CD4-positive, CD25-positive, alpha-beta regulatory T cell (primary cell): Measurements from ENCODE around the gene STAP1. TPM values are rescaled to one million over a fixed set of nuclear protein-coding genes. Genes with fewer than 3 reads are reported as not detected.
"Not testable (repeated sequence)": the region's sequence is repeated elsewhere in the genome, so short reads cannot be mapped to it uniquely, and the experiment has no call there.

Experiments used
- ATAC-seq, 2 donors: fragments of 150-1000 bp; cut with Tn5 transposase; one replicate each; pipeline ENCODE4 v1.10.0; 2021; ENCODE audit warnings: low read depth in 2 of 2, moderate number of reproducible peaks in 2 of 2, moderate library complexity in 1 of 2
- DNase-seq, 3 donors: peaks; one replicate each; pipeline versions ENCODE4 v3.0.0 to v3.0.0-alpha.2; 2012 to 2022; ENCODE audit warnings: mixed read lengths in 1 of 3
- H3K27ac ChIP-seq: one replicate; pipeline ENCODE4 v1.7.0; 2013; ENCODE audit warnings: mild to moderate bottlenecking, low read length; ENCODE audit not compliant: insufficient read depth, poor library complexity, severe bottlenecking
- H3K27me3 ChIP-seq: one replicate; pipeline ENCODE4 v1.7.0; 2013; ENCODE audit warnings: low read length; ENCODE audit not compliant: control insufficient read depth, insufficient read depth
- H3K36me3 ChIP-seq: one replicate; pipeline ENCODE4 v1.7.0; 2013; ENCODE audit warnings: mild to moderate bottlenecking, low read length, moderate library complexity; ENCODE audit not compliant: control insufficient read depth, insufficient read depth
- H3K4me1 ChIP-seq: 2 replicates; pipeline ENCODE4 v1.7.0; 2013; ENCODE audit warnings: mild to moderate bottlenecking, low read length; ENCODE audit not compliant: insufficient read depth, control insufficient read depth, poor library complexity, severe bottlenecking
- H3K4me3 ChIP-seq: one replicate; pipeline ENCODE4 v1.7.0; 2013; ENCODE audit warnings: low read depth, mild to moderate bottlenecking, low read length, moderate library complexity
- H3K9me3 ChIP-seq, 2 experiments: 1 replicate in 1 of 2; 2 replicates in 1 of 2; pipeline ENCODE4 v1.7.0; 2013; ENCODE audit warnings: low read length in 2 of 2, mild to moderate bottlenecking in 1 of 2, moderate library complexity in 1 of 2; ENCODE audit not compliant: control insufficient read depth in 2 of 2
- H3K27ac Mint-ChIP-seq, 3 donors: one replicate each; pipeline ENCODE4 v1.8.0; 2020 to 2022; ENCODE audit warnings: mild to moderate bottlenecking in 3 of 3, mixed read lengths in 3 of 3, moderate library complexity in 2 of 3
- H3K27me3 Mint-ChIP-seq: one replicate; pipeline ENCODE4 v1.8.0; 2022; ENCODE audit warnings: mild to moderate bottlenecking, mixed read lengths
- H3K36me3 Mint-ChIP-seq: one replicate; pipeline ENCODE4 v1.8.0; 2020; ENCODE audit warnings: mixed read lengths
- H3K4me1 Mint-ChIP-seq, 4 donors: one replicate each; pipeline ENCODE4 v1.8.0; 2020 to 2022; ENCODE audit warnings: mixed read lengths in 4 of 4, mild to moderate bottlenecking in 1 of 4
- H3K4me3 Mint-ChIP-seq, 4 donors: one replicate each; pipeline ENCODE4 v1.8.0; 2020 to 2022; ENCODE audit warnings: mild to moderate bottlenecking in 4 of 4, mixed read lengths in 4 of 4, moderate library complexity in 3 of 4
- H3K9me3 Mint-ChIP-seq, 7 donors: one replicate each; pipeline ENCODE4 v1.8.0; 2020 to 2022; ENCODE audit warnings: mixed read lengths in 7 of 7, mild to moderate bottlenecking in 3 of 7, moderate library complexity in 2 of 7
- polyA plus RNA-seq, 4 donors: library from polyadenylated mRNA; unstranded; fragments of 300-500 nt; fragmentation: Illumina TruSeq; gene quantifications; one replicate each; pipeline ENCODE4 v1.2.3, GENCODE V29; 2021
- total RNA-seq: library from RNA; stranded (reverse); gene quantifications from one replicate; pipeline ENCODE4 v1.2.3, GENCODE V29; 2022

The STAP1 gene
- total RNA-seq (0.99 TPM), polyA plus RNA-seq (1 to 10 TPM; 1.1 to 2.9 (median 1.5) TPM)

- peak; percentile 18 to 43 for ATAC-seq
- Mint-ChIP-seq H3K4me3 (peak within 1 kb of the TSS; percentile 14 to 75 (median 61)), H3K27ac (peak within 1 kb of the TSS; percentile 9 to 61 (median 57)), H3K4me1 (peaks cover 6 to 12% (median 9%) of the 10 kb centered on the region in 4 donors), H3K9me3 (peaks cover 0 to 2% (median 0%) of the 10 kb centered on the region in 7 donors), H3K36me3 (no peaks in the 10 kb centered on the region), H3K27me3 (peaks cover 48% of the 10 kb centered on the region)
- peak within 1 kb of the TSS; percentile 38 for H3K4me3 ChIP-seq
- H3K27me3 ChIP-seq, result peaks cover 3% of the 10 kb centered on the region
- no peaks in the 10 kb centered on the region for H3K9me3 ChIP-seq
- DNase-seq, result peak in 2 of 3 donors; percentile 43 to 59
- no peak within 1 kb of the TSS for H3K27ac ChIP-seq
- peaks cover 4% of the 10 kb centered on the region for H3K4me1 ChIP-seq
- H3K36me3 ChIP-seq, result no peaks in the 10 kb centered on the region
These were observed at the start of gene STAP1 for GRCh38 chr4:67558493-67558892. Gene STAP1, plus strand, starts transcription at chr4:67558727. Its CDS starts 83 bp downstream, at chr4:67558810.

GRCh38 chr4:67512501-67512900 lies 46.0 kb upstream of the STAP1 start:
- peaks cover 53% of the 10 kb centered on the region for H3K36me3 Mint-ChIP-seq
- H3K27me3 ChIP-seq, result no peaks in the 10 kb centered on the region
- H3K36me3 ChIP-seq, result peaks cover 62% of the 10 kb centered on the region
- peaks cover 30 to 51% (median 41%) of the 10 kb centered on the region in 4 donors for H3K4me1 Mint-ChIP-seq
- no peak overlapping the region for H3K4me3 ChIP-seq
- DNase-seq, result no peak
- no peaks in the 10 kb centered on the region for H3K27me3 Mint-ChIP-seq
- H3K4me3 Mint-ChIP-seq, result no peak overlapping the region
- ATAC-seq, result no peak
- H3K27ac ChIP-seq, result no peak overlapping the region
- peak overlapping the region in 2 of 3 donors; percentile 5 to 14 for H3K27ac Mint-ChIP-seq
- H3K9me3 ChIP-seq, result no peaks in the 10 kb centered on the region
- no peaks in the 10 kb centered on the region for H3K9me3 Mint-ChIP-seq
- H3K4me1 ChIP-seq, result no peaks in the 10 kb centered on the region

- Mint-ChIP-seq H3K4me1 (peaks cover 44 to 59% (median 50%) of the 10 kb centered on the region in 4 donors), H3K36me3 (peaks cover 35% of the 10 kb centered on the region), H3K4me3 (no peak overlapping the region), H3K27ac (peak overlapping the region; percentile 37 to 88 (median 47)), H3K9me3 (peaks cover 0 to 5% (median 0%) of the 10 kb centered on the region in 7 donors), H3K27me3 (no peaks in the 10 kb centered on the region)
- DNase-seq (no peak), ATAC-seq (no peak)
- H3K36me3 ChIP-seq, result peaks cover 25% of the 10 kb centered on the region
- no peaks in the 10 kb centered on the region for H3K27me3 ChIP-seq
- H3K27ac ChIP-seq, result no peak overlapping the region
- H3K4me1 ChIP-seq, result peaks cover 11% of the 10 kb centered on the region
- no peaks in the 10 kb centered on the region for H3K9me3 ChIP-seq
- H3K4me3 ChIP-seq, result no peak overlapping the region
These were observed 38.4 kb upstream of the STAP1 start for GRCh38 chr4:67520141-67520540.

GRCh38 chr4:67521506-67521905 lies 37.0 kb upstream of the STAP1 start:
- Mint-ChIP-seq H3K36me3 (peaks cover 44% of the 10 kb centered on the region), H3K27me3 (no peaks in the 10 kb centered on the region), H3K4me3 (no peak overlapping the region), H3K9me3 (peaks cover 0 to 5% (median 0%) of the 10 kb centered on the region in 7 donors), H3K4me1 (peaks cover 55 to 62% (median 58%) of the 10 kb centered on the region in 4 donors), H3K27ac (peak overlapping the region in 1 of 3 donors; percentile 16)
- ATAC-seq (no peak), DNase-seq (peak in 1 of 3 donors; percentile 36)
- Histone ChIP-seq H3K4me3 (no peak overlapping the region), H3K27me3 (no peaks in the 10 kb centered on the region), H3K36me3 (peaks cover 27% of the 10 kb centered on the region), H3K4me1 (peaks cover 12% of the 10 kb centered on the region), H3K27ac (no peak overlapping the region), H3K9me3 (no peaks in the 10 kb centered on the region)

GRCh38 chr4:67522230-67522629 lies 36.3 kb upstream of the STAP1 start:
- Histone ChIP-seq H3K27me3 (no peaks in the 10 kb centered on the region), H3K27ac (no peak overlapping the region), H3K4me3 (no peak overlapping the region), H3K36me3 (peaks cover 29% of the 10 kb centered on the region), H3K9me3 (no peaks in the 10 kb centered on the region), H3K4me1 (peaks cover 16% of the 10 kb centered on the region)
- Mint-ChIP-seq H3K9me3 (peaks cover 0 to 5% (median 0%) of the 10 kb centered on the region in 7 donors), H3K27ac (peak overlapping the region; percentile 17 to 80 (median 32)), H3K4me3 (peak overlapping the region in 2 of 4 donors; percentile 14 to 60), H3K27me3 (no peaks in the 10 kb centered on the region), H3K36me3 (peaks cover 47% of the 10 kb centered on the region), H3K4me1 (peaks cover 58 to 67% (median 63%) of the 10 kb centered on the region in 4 donors)
- ATAC-seq (no peak), DNase-seq (no peak)

- Mint-ChIP-seq H3K27me3 (no peaks in the 10 kb centered on the region), H3K4me3 (peak overlapping the region in 3 of 4 donors; percentile 5 to 25 (median 8)), H3K9me3 (peaks cover 0 to 5% (median 0%) of the 10 kb centered on the region in 7 donors), H3K36me3 (peaks cover 47% of the 10 kb centered on the region), H3K4me1 (peaks cover 67 to 73% (median 69%) of the 10 kb centered on the region in 4 donors), H3K27ac (peak overlapping the region; percentile 70 to 94 (median 80))
- ATAC-seq (peak; percentile 86 to 96), DNase-seq (peak in 2 of 3 donors; percentile 26 to 81)
- H3K9me3 ChIP-seq, result no peaks in the 10 kb centered on the region
- H3K36me3 ChIP-seq, result peaks cover 26% of the 10 kb centered on the region
- H3K27ac ChIP-seq, result peak overlapping the region; percentile 42
- peaks cover 17% of the 10 kb centered on the region for H3K4me1 ChIP-seq
- peak overlapping the region; percentile 29 for H3K4me3 ChIP-seq
- H3K27me3 ChIP-seq, result no peaks in the 10 kb centered on the region
These were observed 35.5 kb upstream of the STAP1 start for GRCh38 chr4:67522851-67523671.

- Mint-ChIP-seq H3K4me3 (peak overlapping the region; percentile 9 to 78 (median 24)), H3K36me3 (peaks cover 48% of the 10 kb centered on the region), H3K27ac (peak overlapping the region; percentile 43 to 83 (median 80)), H3K4me1 (peaks cover 70 to 83% (median 71%) of the 10 kb centered on the region in 4 donors)
- H3K9me3 Mint-ChIP-seq, H3K27me3 Mint-ChIP-seq, H3K9me3 ChIP-seq, H3K27me3 ChIP-seq, H3K4me3 ChIP-seq, ATAC-seq: not testable (repeated sequence)
- Histone ChIP-seq H3K36me3 (peaks cover 26% of the 10 kb centered on the region), H3K27ac (peak overlapping the region; percentile 42), H3K4me1 (peaks cover 20% of the 10 kb centered on the region)
- peak in 1 of 3 donors; percentile 24 for DNase-seq
These were observed 34.4 kb upstream of the STAP1 start for GRCh38 chr4:67524140-67524539.
